SK-N-SH (cell line): Measurements from ENCODE around the gene JAG2.

ENCODE experiments used
- CHD2 ChIP-seq: fragments of 150-350 bp; IDR thresholded peaks from 2 replicates; pipeline ENCODE4 v1.6.1; 2018; ENCODE audit warnings: low read length; ENCODE audit not compliant: partially characterized antibody
- CTCF ChIP-seq: fragments of 200-600 bp; sonication (generic); IDR thresholded peaks from 2 replicates; pipeline ENCODE4 v1.6.1; 2017; ENCODE audit warnings: antibody characterized with exemption, mild to moderate bottlenecking, moderate library complexity
- EZH2phosphoT487 ChIP-seq: fragments of 200-600 bp; sonication (generic); IDR thresholded peaks from 2 replicates; pipeline ENCODE4 v1.6.1; 2017; ENCODE audit warnings: low read depth, mixed run types, mild to moderate bottlenecking, antibody characterized with exemption, moderate library complexity, borderline replicate concordance
- GATA2 ChIP-seq: sonication (generic); formaldehyde crosslinking; IDR thresholded peaks from 2 replicates; pipeline ENCODE4 v1.5.0; 2020; ENCODE audit warnings: mild to moderate bottlenecking, missing genetic modification reagents
- RAD21 ChIP-seq: IDR thresholded peaks from 2 replicates; pipeline ENCODE4 v1.6.1; 2012; ENCODE audit warnings: mild to moderate bottlenecking, low read length
- REST ChIP-seq: IDR thresholded peaks from 2 replicates; pipeline ENCODE4 v1.6.1; 2012; ENCODE audit warnings: mild to moderate bottlenecking, low read depth, low read length, moderate library complexity
- TAF1 ChIP-seq: IDR thresholded peaks from 2 replicates; pipeline ENCODE4 v1.6.1; 2012; ENCODE audit warnings: low read depth, mild to moderate bottlenecking, low read length, moderate library complexity, borderline replicate concordance
- USF1 ChIP-seq: IDR thresholded peaks from 2 replicates; pipeline ENCODE4 v1.4.0; 2012; ENCODE audit warnings: low read depth, borderline replicate concordance
- YY1 ChIP-seq: IDR thresholded peaks from 2 replicates; pipeline ENCODE4 v1.4.0; 2012; ENCODE audit warnings: low read depth, mild to moderate bottlenecking
- TF ChIP-seq, protein P1 (sequence below): fragments of 150-350 bp; IDR thresholded peaks from 2 replicates; pipeline ENCODE4 v1.6.1; 2017; ENCODE audit warnings: antibody characterized with exemption, low read length, low read depth, borderline replicate concordance

DNA sequence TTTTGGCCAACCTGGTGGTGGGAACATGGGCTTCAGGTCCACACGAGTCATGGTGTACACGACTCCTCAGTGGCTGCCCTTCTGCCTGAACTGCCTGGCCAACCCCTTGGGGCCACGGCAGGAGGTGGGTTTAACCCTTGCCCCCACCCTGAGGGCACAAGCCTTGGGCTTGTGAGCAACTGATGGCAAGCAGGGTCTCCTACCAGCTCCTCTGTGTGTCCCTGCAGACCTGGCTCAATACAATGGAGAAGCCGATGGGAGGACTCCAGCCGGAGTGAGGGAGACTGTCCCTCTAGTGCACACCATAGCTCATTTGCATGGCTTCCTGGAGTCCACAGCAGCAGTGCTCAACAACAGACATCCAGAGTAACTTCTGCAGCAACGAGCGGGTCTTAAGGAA is 28.0 kb downstream of the JAG2 start:
- no peak for TF ChIP-seq CTCF
- no peak for TF ChIP-seq USF1
- no peak for TF ChIP-seq CHD2
- no peak for TF ChIP-seq GATA2 (CRISPR knock-in tag)
- no peak for TF ChIP-seq TAF1
- no peak for TF ChIP-seq REST
- TF ChIP-seq YY1: no peak
- TF ChIP-seq, protein P1, sequence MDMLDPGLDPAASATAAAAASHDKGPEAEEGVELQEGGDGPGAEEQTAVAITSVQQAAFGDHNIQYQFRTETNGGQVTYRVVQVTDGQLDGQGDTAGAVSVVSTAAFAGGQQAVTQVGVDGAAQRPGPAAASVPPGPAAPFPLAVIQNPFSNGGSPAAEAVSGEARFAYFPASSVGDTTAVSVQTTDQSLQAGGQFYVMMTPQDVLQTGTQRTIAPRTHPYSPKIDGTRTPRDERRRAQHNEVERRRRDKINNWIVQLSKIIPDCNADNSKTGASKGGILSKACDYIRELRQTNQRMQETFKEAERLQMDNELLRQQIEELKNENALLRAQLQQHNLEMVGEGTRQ: no peak
- TF ChIP-seq RAD21: no peak
- TF ChIP-seq EZH2phosphoT487: no peak
